Lung (tissue), 12 donors: ENCODE results near the gene MAP7D1. TPM values are rescaled to one million over a fixed set of nuclear protein-coding genes. Genes with fewer than 3 reads are reported as not detected.
A peak's percentile ranks its signal among the peaks of the same experiment; 100 is the strongest.

ENCODE experiments used
- ATAC-seq: fragments of 200-7000 bp; cut with Tn5 transposase; one replicate; pipeline ENCODE4 v1.9.1; 2020; ENCODE audit warnings: moderate number of reproducible peaks; ENCODE audit not compliant: insufficient read depth, low FRiP score
- DNase-seq, 3 donors: peaks; one replicate each; pipeline ENCODE4 v3.0.0-alpha.2; 2013 to 2017
- H3K27ac ChIP-seq, 2 donors: one replicate each; pipeline ENCODE4 v1.5.1; 2013; ENCODE audit warnings: mild to moderate bottlenecking in 2 of 2, moderate library complexity in 2 of 2, control low read depth in 1 of 2, inconsistent platforms in 1 of 2, low read depth in 1 of 2, low read length in 1 of 2
- H3K27me3 ChIP-seq, 3 donors: one replicate each; pipeline ENCODE4 v1.5.1; 2013; ENCODE audit warnings: low read length in 2 of 3; ENCODE audit not compliant: control insufficient read depth in 3 of 3, insufficient read depth in 3 of 3
- H3K36me3 ChIP-seq, 4 donors: one replicate each; pipeline ENCODE4 v1.5.1; 2013; ENCODE audit warnings: low read length in 4 of 4, mild to moderate bottlenecking in 1 of 4, moderate library complexity in 1 of 4; ENCODE audit not compliant: control insufficient read depth in 4 of 4, insufficient read depth in 4 of 4
- H3K4me1 ChIP-seq, 5 donors: one replicate each; pipeline ENCODE4 v1.5.1; 2013; ENCODE audit warnings: low read length in 5 of 5, mild to moderate bottlenecking in 2 of 5, moderate library complexity in 1 of 5; ENCODE audit not compliant: control insufficient read depth in 5 of 5, insufficient read depth in 5 of 5
- H3K4me3 ChIP-seq: one replicate; pipeline ENCODE4 v1.5.1; 2013; ENCODE audit warnings: mild to moderate bottlenecking, control low read depth, moderate library complexity
- H3K9ac ChIP-seq, 2 donors: one replicate each; pipeline ENCODE4 v1.5.1; 2013; ENCODE audit warnings: low read length in 2 of 2, control low read depth in 1 of 2; ENCODE audit not compliant: insufficient read depth in 1 of 2
- H3K9me3 ChIP-seq, 4 donors: one replicate each; pipeline ENCODE4 v1.5.1; 2013; ENCODE audit warnings: low read length in 3 of 4, mild to moderate bottlenecking in 1 of 4, moderate library complexity in 1 of 4; ENCODE audit not compliant: control insufficient read depth in 4 of 4, insufficient read depth in 3 of 4
- CTCF ChIP-seq: IDR thresholded peaks from 2 replicates; pipeline ENCODE4 v1.5.1; 2012; ENCODE audit warnings: mild to moderate bottlenecking; ENCODE audit errors: control extremely low read depth, extremely low read depth
- WGBS, 2 donors: extraction: QIAGEN DNeasy Blood & Tissue Kit; methylation state at CpG; one replicate each; pipeline ENCODE4 v1.1.7; 2013; 5-methylcytosine and 5-hydroxymethylcytosine counted together
- polyA plus RNA-seq, 2 donors: library from polyadenylated mRNA; stranded (reverse); fragments of 200-250 nt; gene quantifications; one replicate each; pipeline ENCODE4 v1.2.1, GENCODE V29; 2013
- total RNA-seq, 2 donors: library from RNA; depleted of rRNA in 1 of 2; stranded (reverse); fragments of >200 nt in 1 of 2; gene quantifications; one replicate each; pipeline ENCODE4 v1.2.1, GENCODE V29; 2014 to 2021
- donor health status: control.
- donor health status: control.
- donor health status: Bipolar disorder and iron deficiency.
- donor health status: healthy.
- donor health status: DM: yes; HTN: yes; CAD: no.

MAP7D1 gene
- total and polyA plus RNA-seq, 4 donors, result 47.3 to 140 (median 78.5) TPM

DNA sequence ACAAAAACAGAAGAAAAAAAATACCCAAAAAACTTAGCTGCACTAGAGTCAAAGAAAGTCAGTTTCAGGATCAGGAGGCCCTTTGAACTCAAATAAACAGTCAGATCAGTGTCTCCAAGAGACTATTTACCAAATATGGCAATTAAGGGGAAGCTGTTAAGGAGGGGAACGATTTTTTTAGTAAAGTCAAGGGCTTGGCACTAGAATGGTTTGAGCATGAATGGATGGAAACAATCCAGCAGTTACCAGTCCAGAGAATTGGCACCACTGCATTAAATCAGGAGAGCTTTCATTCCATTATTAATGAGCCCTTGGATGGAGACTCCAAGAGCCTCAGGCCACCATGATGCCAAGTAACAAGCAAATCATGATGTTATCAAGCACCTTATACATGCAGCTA lies 13.8 kb upstream of the MAP7D1 start:
- no peak for TF ChIP-seq CTCF
- peak overlapping the region in 1 of 2 donors; percentile 6 for H3K27ac ChIP-seq
- peaks cover 0 to 14% (median 0%) of the 10 kb centered on the region in 5 donors for H3K4me1 ChIP-seq
- H3K4me3 ChIP-seq, result no peak overlapping the region
- no peak overlapping the region for H3K9ac ChIP-seq
- ATAC-seq, result no peak
- WGBS, 2 donors, result 10 to 16% methylated on average over 1 of the region's 1 CpG
- no peaks in the 10 kb centered on the region for H3K27me3 ChIP-seq
- no peak for DNase-seq
- H3K36me3 ChIP-seq, result peaks cover 0 to 12% (median 7%) of the 10 kb centered on the region in 4 donors
- no peaks in the 10 kb centered on the region for H3K9me3 ChIP-seq

DNA sequence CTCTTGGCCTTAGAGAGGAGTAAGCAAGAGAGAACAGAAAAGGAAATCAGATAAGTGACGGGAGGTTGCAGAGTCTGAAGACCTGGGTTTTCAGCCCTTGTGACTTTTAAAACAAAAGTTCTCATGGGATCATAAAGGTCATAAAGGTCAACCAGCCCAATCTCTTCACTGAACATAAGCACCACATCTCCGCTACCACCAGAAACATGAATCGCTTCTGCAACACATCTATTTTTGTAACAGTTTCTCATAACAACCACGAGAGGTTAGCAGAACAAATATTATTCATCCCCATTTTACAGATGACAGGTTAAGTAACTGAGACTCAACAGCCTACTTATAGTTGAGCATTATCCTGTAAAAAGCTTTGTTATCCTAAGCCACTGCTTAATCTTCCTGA lies 12.5 kb upstream of the MAP7D1 start:
- H3K27ac ChIP-seq, result no peak overlapping the region
- no peak for TF ChIP-seq CTCF
- no peak for ATAC-seq
- H3K4me3 ChIP-seq, result no peak overlapping the region
- H3K4me1 ChIP-seq, result peaks cover 0 to 8% (median 1%) of the 10 kb centered on the region in 5 donors
- no peak for DNase-seq
- no peaks in the 10 kb centered on the region for H3K27me3 ChIP-seq
- no peak overlapping the region for H3K9ac ChIP-seq
- peaks cover 0 to 5% (median 1%) of the 10 kb centered on the region in 4 donors for H3K36me3 ChIP-seq
- 80 to 83% methylated on average over 4 of the region's 4 CpGs for WGBS, 2 donors
- H3K9me3 ChIP-seq, result no peaks in the 10 kb centered on the region

DNA sequence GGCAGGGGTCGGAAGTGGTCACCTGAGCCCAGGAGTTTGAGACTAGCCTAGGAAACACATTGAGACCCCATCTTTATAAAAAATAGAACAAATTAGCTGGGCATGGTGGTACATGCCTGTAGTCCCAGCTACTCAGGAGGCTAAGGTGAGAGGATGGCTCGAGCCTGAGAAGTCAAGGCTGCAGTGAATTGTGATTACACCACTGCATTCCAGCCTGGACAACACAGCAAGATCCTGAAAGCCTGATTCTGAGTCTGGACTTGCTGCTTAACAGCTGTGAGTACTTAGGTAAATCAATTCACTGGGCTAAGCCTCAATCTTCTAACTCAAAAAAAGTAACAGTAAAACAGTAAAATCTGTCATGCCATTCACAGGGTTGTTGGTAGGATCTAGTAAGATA lies 11.5 kb upstream of the MAP7D1 start:
- Histone ChIP-seq H3K4me1 (peaks cover 0 to 8% (median 5%) of the 10 kb centered on the region in 5 donors), H3K9me3 (no peaks in the 10 kb centered on the region), H3K27ac (peak overlapping the region in 1 of 2 donors; percentile 31), H3K4me3 (no peak overlapping the region), H3K36me3 (peaks cover 0 to 2% (median under 1%) of the 10 kb centered on the region in 4 donors), H3K9ac (no peak overlapping the region), H3K27me3 (no peaks in the 10 kb centered on the region)
- TF ChIP-seq CTCF, result no peak
- 89 to 94% methylated on average over 2 of the region's 2 CpGs for WGBS, 2 donors
- no peak for ATAC-seq
- no peak for DNase-seq

- Histone ChIP-seq H3K9ac (peak overlapping the region; percentile 72 to 88), H3K9me3 (no peaks in the 10 kb centered on the region), H3K27ac (peak overlapping the region; percentile 86 to 90), H3K4me3 (peak overlapping the region; percentile 63), H3K4me1 (peaks cover 7 to 26% (median 16%) of the 10 kb centered on the region in 5 donors), H3K27me3 (no peaks in the 10 kb centered on the region), H3K36me3 (peaks cover 0 to 2% (median 0%) of the 10 kb centered on the region in 4 donors)
- no peak for TF ChIP-seq CTCF
- DNase-seq, result no peak
- ATAC-seq, result no peak
- WGBS, 2 donors, result 1 to 3% methylated on average over 16 of the region's 16 CpGs
Observed at GRCh38 chr1:36148821-36149236, 7.1 kb upstream of the MAP7D1 start.
